Esophagus muscularis mucosa (tissue), 4 donors: ENCODE results near the gene SH3D19. TPM values are rescaled to one million over a fixed set of nuclear protein-coding genes. Genes with fewer than 3 reads are reported as not detected.

Source experiments
- DNase-seq: peaks from one replicate; pipeline ENCODE4 v3.0.0-alpha.2; 2017; ENCODE audit errors: extremely low spot score
- H3K27ac ChIP-seq, 4 donors: fragments of 200-600 bp; sonication (generic); replicated peaks in 1 of 4; 1 replicate in 3 of 4; 2 replicates in 1 of 4; pipeline ENCODE4 v1.5.1; 2016 to 2019; ENCODE audit warnings: mild to moderate bottlenecking in 1 of 4
- H3K27me3 ChIP-seq, 4 donors: fragments of 200-600 bp; sonication (generic); one replicate each; pipeline versions ENCODE4 v1.5.1 to v1.6.0; 2016 to 2019
- H3K36me3 ChIP-seq, 4 donors: fragments of 200-600 bp; sonication (generic); one replicate each; pipeline ENCODE4 v1.5.1; 2016 to 2019
- H3K4me1 ChIP-seq, 4 donors: fragments of 200-600 bp; sonication (generic); one replicate each; pipeline ENCODE4 v1.5.1; 2016 to 2019
- H3K4me3 ChIP-seq, 4 donors: fragments of 200-600 bp; sonication (generic); 1 replicate in 2 of 4; 2 replicates in 2 of 4; pipeline ENCODE4 v1.5.1; 2016 to 2019; ENCODE audit warnings: mild to moderate bottlenecking in 4 of 4, moderate library complexity in 1 of 4
- H3K9me3 ChIP-seq, 4 donors: fragments of 200-600 bp; sonication (generic); 1 replicate in 3 of 4; 2 replicates in 1 of 4; pipeline ENCODE4 v1.5.1; 2016 to 2019
- CTCF ChIP-seq, 3 experiments: fragments of 200-600 bp in 2 of 3; fragments of 450-650 bp in 1 of 3; sonication (generic) in 2 of 3; IDR thresholded peaks; one replicate each; pipeline ENCODE4 v1.5.1; 2017 to 2019; ENCODE audit warnings: antibody characterized with exemption in 3 of 3, mild to moderate bottlenecking in 2 of 3, moderate library complexity in 1 of 3
- EP300 ChIP-seq: sonication (generic); formaldehyde crosslinking; IDR thresholded peaks from one replicate; pipeline ENCODE4 v1.6.1; 2017; ENCODE audit warnings: antibody characterized with exemption
- POLR2A ChIP-seq: fragments of 450-650 bp; IDR thresholded peaks from one replicate; pipeline ENCODE4 v1.6.1; 2017; ENCODE audit warnings: antibody characterized with exemption, moderate library complexity, mild to moderate bottlenecking, low read depth
- POLR2AphosphoS5 ChIP-seq, 2 donors: sonication (generic); formaldehyde crosslinking; IDR thresholded peaks; one replicate each; pipeline ENCODE4 v1.6.1; 2017; ENCODE audit warnings: antibody characterized with exemption in 2 of 2
- WGBS: methylation state at CpG from one replicate; pipeline ENCODE4 v1.1.5; 2018; 5-methylcytosine and 5-hydroxymethylcytosine counted together
- intact Hi-C: fragments of 100-400 bp; cut with DNase I; formaldehyde crosslinking; loops from one replicate; pipeline ENCODE4 v1.15.1; 2023
- total RNA-seq, 4 donors: library from RNA; depleted of rRNA; stranded (reverse); fragments of >200 nt; gene quantifications; one replicate each; pipeline versions ENCODE4 v1.1.0 to v1.2.1, GENCODE V29; 2016

Gene SH3D19
- total RNA-seq, 4 donors from 2014 or later: 115 to 186 (median 177) TPM

GRCh38 chr4:151193414-151193813 lies 132.0 kb downstream of the SH3D19 start:
- Histone ChIP-seq H3K9me3 (no peaks in the 10 kb centered on the region), H3K4me3 (no peak overlapping the region), H3K27me3 (no peaks in the 10 kb centered on the region), H3K36me3 (no peaks in the 10 kb centered on the region), H3K4me1 (peaks cover 26 to 43% (median 33%) of the 10 kb centered on the region in 4 donors), H3K27ac (no peak overlapping the region)
- TF ChIP-seq POLR2AphosphoS5 (IDR thresholded peaks at IDR 0.05) (no peak), EP300 (no peak), CTCF (IDR thresholded peaks at IDR 0.05) (no peak), POLR2A (no peak)
- WGBS: 100% methylated on average over 2 of the region's 2 CpGs
- DNase-seq: peak; percentile 8
- intact Hi-C loops: no loop called here

GRCh38 chr4:151192556-151193235 lies 132.7 kb downstream of the SH3D19 start:
- no peaks in the 10 kb centered on the region for H3K9me3 ChIP-seq
- no peak overlapping the region for H3K4me3 ChIP-seq
- DNase-seq: no peak
- WGBS: 88% methylated on average over 1 of the region's 1 CpG
- no peaks in the 10 kb centered on the region for H3K27me3 ChIP-seq
- H3K36me3 ChIP-seq: no peaks in the 10 kb centered on the region
- peaks cover 22 to 37% (median 29%) of the 10 kb centered on the region in 4 donors for H3K4me1 ChIP-seq
- H3K27ac ChIP-seq: no peak overlapping the region
- TF ChIP-seq POLR2A (no peak), EP300 (no peak), POLR2AphosphoS5 (IDR thresholded peaks at IDR 0.05) (no peak), CTCF (IDR thresholded peaks at IDR 0.05) (no peak)
- intact Hi-C loops: no loop called here

GRCh38 chr4:151184523-151185458 lies 140.6 kb downstream of the SH3D19 start:
- no peak overlapping the region for H3K27ac ChIP-seq
- no peak for TF ChIP-seq POLR2AphosphoS5 (IDR thresholded peaks at IDR 0.05)
- H3K4me3 ChIP-seq: no peak overlapping the region
- no peaks in the 10 kb centered on the region for H3K36me3 ChIP-seq
- H3K9me3 ChIP-seq: no peaks in the 10 kb centered on the region
- H3K4me1 ChIP-seq: peaks cover 0 to 7% (median 0%) of the 10 kb centered on the region in 4 donors
- no peak for DNase-seq
- no peaks in the 10 kb centered on the region for H3K27me3 ChIP-seq
- intact Hi-C loops: no loop called here
- WGBS: 80% methylated on average over 6 of the region's 6 CpGs

- no peaks in the 10 kb centered on the region for H3K9me3 ChIP-seq
- H3K27me3 ChIP-seq: no peaks in the 10 kb centered on the region
- no peak for DNase-seq
- intact Hi-C loops: no loop called here
- no peak for TF ChIP-seq POLR2A
- no peak for TF ChIP-seq EP300
- no peak for TF ChIP-seq POLR2AphosphoS5 (IDR thresholded peaks at IDR 0.05)
- no peak for TF ChIP-seq CTCF (IDR thresholded peaks at IDR 0.05)
- peaks cover 0 to 10% (median 0%) of the 10 kb centered on the region in 4 donors for H3K36me3 ChIP-seq
- H3K4me3 ChIP-seq: no peak overlapping the region
- 80% methylated on average over 5 of the region's 5 CpGs for WGBS
- peaks cover 0 to 7% (median 0%) of the 10 kb centered on the region in 4 donors for H3K4me1 ChIP-seq
- no peak overlapping the region for H3K27ac ChIP-seq
These were observed 142.9 kb downstream of the SH3D19 start for GRCh38 chr4:151182455-151182996.

GRCh38 chr4:151176685-151177084 lies 148.7 kb downstream of the SH3D19 start:
- Histone ChIP-seq H3K36me3 (peaks cover 0 to 49% (median 23%) of the 10 kb centered on the region in 4 donors), H3K27me3 (no peaks in the 10 kb centered on the region), H3K9me3 (no peaks in the 10 kb centered on the region), H3K4me1 (peaks cover 0 to 38% (median 27%) of the 10 kb centered on the region in 4 donors), H3K27ac (no peak overlapping the region), H3K4me3 (no peak overlapping the region)
- 78% methylated on average over 2 of the region's 2 CpGs for WGBS
- TF ChIP-seq CTCF (IDR thresholded peaks at IDR 0.05): no peak
- no peak for TF ChIP-seq POLR2A
- no peak for TF ChIP-seq EP300
- intact Hi-C loops: no loop called here
- no peak for DNase-seq
